ENCODE measurements around the gene KLHL13.

DNA sequence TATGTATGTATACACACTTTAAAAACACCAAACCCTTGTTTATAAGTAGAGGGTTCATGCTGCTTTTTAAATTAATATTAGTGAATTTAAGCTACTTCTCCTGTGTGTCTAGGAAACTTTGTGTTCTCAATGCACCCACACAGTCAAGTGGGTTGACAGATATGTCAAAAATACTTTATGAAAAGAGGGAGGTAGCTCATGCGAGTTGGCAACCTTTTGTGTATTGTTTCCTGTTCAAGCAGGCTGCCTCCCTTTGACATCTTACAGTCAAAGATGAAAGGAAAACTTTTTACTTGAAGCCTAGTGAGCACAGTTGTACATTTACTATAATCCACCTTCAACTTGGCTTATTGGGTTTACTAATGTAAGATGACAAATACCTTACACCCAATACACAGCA is 218.4 kb downstream of the KLHL13 start:
- TF ChIP-seq POLR2A (IDR thresholded peaks at IDR 0.05; ENCODE audit: low read length): no peak
- no peak for TF ChIP-seq GATA1 (IDR thresholded peaks at IDR 0.05; ENCODE audit: low read depth, low read length)

All from erythroblast (primary cell).